Caco-2 (cell line): Measurements from ENCODE around the gene RAI1. TPM values are rescaled to one million over a fixed set of nuclear protein-coding genes. Genes with fewer than 3 reads are reported as not detected.
A peak's percentile ranks its signal among the peaks of the same experiment; 100 is the strongest.

Experiments
- BruUV-seq: library from RNA; stranded (reverse); fragments of 400-500 nt; replicated peaks from 2 replicates; lab custom pipeline; 2021; lab: Mats Ljungman, UMichigan
- CTCF ChIA-PET: fragments of 300-600 bp; sonication (Branson Sonifier 250); formaldehyde crosslinking; loops from one replicate; lab custom pipeline; 2022; ENCODE audit warnings: antibody characterized with exemption; lab: Charles Lee
- POLR2A ChIA-PET: fragments of 300-600 bp; sonication (Branson Sonifier 250); formaldehyde crosslinking; loops from one replicate; lab custom pipeline; 2022; ENCODE audit warnings: antibody characterized with exemption; lab: Charles Lee
- DNase-seq, 2 experiments: peaks; one replicate each; pipeline versions ENCODE4 v3.0.0 to v3.0.0-alpha.2; 2020 to 2022
- H3K27me3 ChIP-seq: replicated peaks from 2 replicates; pipeline ENCODE4 v1.6.0; 2011; ENCODE audit warnings: low read length; ENCODE audit not compliant: control insufficient read depth, insufficient read depth
- H3K36me3 ChIP-seq: 2 replicates; pipeline ENCODE4 v1.5.1; 2011; ENCODE audit warnings: low read length; ENCODE audit not compliant: control insufficient read depth, insufficient read depth
- H3K4me1 ChIP-seq: fragments of 250-450 bp; sonication (Bioruptor Pico); 2 replicates; pipeline ENCODE4 v1.5.1; 2020; ENCODE audit warnings: mild to moderate bottlenecking
- H3K4me3 ChIP-seq: 2 replicates; pipeline ENCODE4 v1.5.1; 2011; ENCODE audit warnings: low read depth, mild to moderate bottlenecking, control low read depth, low read length
- H3K9me3 ChIP-seq: fragments of 250-450 bp; sonication (Bioruptor Pico); 2 replicates; pipeline ENCODE4 v1.5.1; 2020; ENCODE audit warnings: mild to moderate bottlenecking, moderate library complexity
- H3K27ac Mint-ChIP-seq: one replicate; pipeline ENCODE4 v1.8.0; 2022; ENCODE audit warnings: mixed read lengths; ENCODE audit not compliant: unreplicated experiment
- H3K27me3 Mint-ChIP-seq: one replicate; pipeline ENCODE4 v1.8.0; 2022; ENCODE audit warnings: mixed read lengths; ENCODE audit not compliant: insufficient read depth, unreplicated experiment
- H3K36me3 Mint-ChIP-seq: one replicate; pipeline ENCODE4 v1.8.0; 2022; ENCODE audit warnings: mild to moderate bottlenecking, mixed read lengths; ENCODE audit not compliant: insufficient read depth, unreplicated experiment
- H3K4me1 Mint-ChIP-seq: one replicate; pipeline ENCODE4 v1.8.0; 2022; ENCODE audit warnings: low read depth, mixed read lengths; ENCODE audit not compliant: unreplicated experiment
- H3K4me3 Mint-ChIP-seq: one replicate; pipeline ENCODE4 v1.8.0; 2022; ENCODE audit warnings: mild to moderate bottlenecking, moderate library complexity, mixed read lengths; ENCODE audit not compliant: unreplicated experiment
- H3K9me3 Mint-ChIP-seq: one replicate; pipeline ENCODE4 v1.8.0; 2022; ENCODE audit warnings: mixed read lengths; ENCODE audit not compliant: unreplicated experiment
- CTCF ChIP-seq, 2 experiments: fragments of 200-600 bp in 1 of 2; IDR thresholded peaks; 1 replicate in 1 of 2; 2 replicates in 1 of 2; pipeline versions ENCODE4 v1.5.1 to v1.8.0; 2011 to 2022; ENCODE audit warnings: antibody characterized with exemption in 1 of 2, control low read depth in 1 of 2, inconsistent platforms in 1 of 2, low read depth in 1 of 2, low read length in 1 of 2, mild to moderate bottlenecking in 1 of 2, moderate library complexity in 1 of 2; ENCODE audit not compliant: insufficient read depth in 1 of 2, severe bottlenecking in 1 of 2, unreplicated experiment in 1 of 2
- intact Hi-C: fragments of 100-400 bp; cut with micrococcal nuclease; formaldehyde crosslinking; loops from one replicate; pipeline ENCODE4 v1.10.0; 2022; ENCODE audit not compliant: unreplicated experiment
- total RNA-seq: library from RNA; stranded (reverse); gene quantifications from 2 replicates; pipeline ENCODE4 v1.2.3, GENCODE V29; 2022

RAI1 gene
- total RNA-seq, 1 experiment from 2014 or later = 44.3 TPM

- H3K27ac Mint-ChIP-seq = peak overlapping the region; percentile 55
Observed at GRCh38 chr17:17784657-17785267, 103.5 kb downstream of the RAI1 start.

GRCh38 chr17:17785407-17785806 lies 104.1 kb downstream of the RAI1 start:
- BruUV-seq = no TSS peak
- H3K36me3 ChIP-seq = no peaks in the 10 kb centered on the region
- Mint-ChIP-seq H3K36me3 (peaks cover 23% of the 10 kb centered on the region), H3K4me3 (peak overlapping the region; percentile 37), H3K9me3 (no peaks in the 10 kb centered on the region), H3K27me3 (no peaks in the 10 kb centered on the region), H3K27ac (peak overlapping the region; percentile 55), H3K4me1 (peaks cover 48% of the 10 kb centered on the region)
- DNase-seq = no peak
- no peak for TF ChIP-seq CTCF (IDR thresholded peaks at IDR 0.05; ENCODE audit: insufficient read depth in 1 of 2, low read depth in 1 of 2, low read length in 1 of 2, severe bottlenecking in 1 of 2, unreplicated experiment in 1 of 2)
- intact Hi-C loops = no loop called here
- no peak overlapping the region for H3K4me3 ChIP-seq
- CTCF ChIA-PET = interaction anchor here (0.5 kb wide), 1 partner anchor 299 kb away, joined by 4 read pairs; no protein-coding TSS in a partner anchor
- H3K9me3 ChIP-seq = no peaks in the 10 kb centered on the region
- no peaks in the 10 kb centered on the region for H3K27me3 ChIP-seq
- POLR2A ChIA-PET = no interaction called here
- peaks cover 43% of the 10 kb centered on the region for H3K4me1 ChIP-seq

More at GRCh38 chr17:17784657-17785267, 103.5 kb downstream of the RAI1 start:
- intact Hi-C loops = loop anchor here (5.0 kb wide), 2 partner anchors 102 to 578 kb away; partner anchors contain the start of genes RAI1 and SHMT1
- Histone ChIP-seq H3K9me3 (no peaks in the 10 kb centered on the region), H3K27me3 (no peaks in the 10 kb centered on the region), H3K36me3 (no peaks in the 10 kb centered on the region), H3K4me1 (peaks cover 41% of the 10 kb centered on the region), H3K4me3 (no peak overlapping the region)
- ChIA-PET POLR2A (no interaction called here), CTCF (interaction anchor here (0.5 kb wide), 1 partner anchor 299 kb away, joined by 4 read pairs; no protein-coding TSS in a partner anchor)
- peaks cover 23% of the 10 kb centered on the region for H3K36me3 Mint-ChIP-seq
- DNase-seq = peak in 1 of 2 experiments; percentile 36
- H3K4me3 Mint-ChIP-seq = peak overlapping the region; percentile 86
- TF ChIP-seq CTCF (IDR thresholded peaks at IDR 0.05; ENCODE audit: insufficient read depth in 1 of 2, low read depth in 1 of 2, low read length in 1 of 2, severe bottlenecking in 1 of 2, unreplicated experiment in 1 of 2) = peak in 1 of 2 experiments; percentile 28
- no peaks in the 10 kb centered on the region for H3K27me3 Mint-ChIP-seq
- H3K4me1 Mint-ChIP-seq = peaks cover 41% of the 10 kb centered on the region
- no peaks in the 10 kb centered on the region for H3K9me3 Mint-ChIP-seq
- no TSS peak for BruUV-seq

- Histone ChIP-seq H3K36me3 (no peaks in the 10 kb centered on the region), H3K4me1 (peaks cover 28% of the 10 kb centered on the region), H3K4me3 (no peak overlapping the region), H3K27me3 (no peaks in the 10 kb centered on the region), H3K9me3 (no peaks in the 10 kb centered on the region)
- no peak for DNase-seq
- CTCF ChIA-PET = no interaction called here
- POLR2A ChIA-PET = no interaction called here
- Mint-ChIP-seq H3K4me3 (no peak overlapping the region), H3K27ac (no peak overlapping the region), H3K9me3 (no peaks in the 10 kb centered on the region), H3K36me3 (peaks cover 16% of the 10 kb centered on the region), H3K27me3 (no peaks in the 10 kb centered on the region), H3K4me1 (peaks cover 36% of the 10 kb centered on the region)
- no peak for TF ChIP-seq CTCF (IDR thresholded peaks at IDR 0.05; ENCODE audit: insufficient read depth in 1 of 2, low read depth in 1 of 2, low read length in 1 of 2, severe bottlenecking in 1 of 2, unreplicated experiment in 1 of 2)
- intact Hi-C loops = no loop called here
- no TSS peak for BruUV-seq
Observed at GRCh38 chr17:17786998-17787397, 105.7 kb downstream of the RAI1 start.
